NCI-H187 treated with DMSO at 0.1 percent for 48 hours (cell line): ENCODE measurements around the gene CAPN11.

Experiments used
- DNase-seq: peaks from one replicate; lab custom pipeline; 2025; lab: John Stamatoyannopoulos, UW

The CAPN11 gene

GRCh38 chr6:44156494-44157151 is 2.0 kb upstream of the CAPN11 start:
- no peak for DNase-seq

- no peak for DNase-seq
Measured at GRCh38 chr6:44157152-44157521, 1.5 kb upstream of the CAPN11 start.

- DNase-seq: no peak
Measured at GRCh38 chr6:44161997-44162338, 3.3 kb downstream of the CAPN11 start.

GRCh38 chr6:44162876-44163625 is 4.4 kb downstream of the CAPN11 start:
- no peak for DNase-seq

GRCh38 chr6:44166116-44166515 is 7.5 kb downstream of the CAPN11 start:
- DNase-seq: no peak

GRCh38 chr6:44166591-44167184 is 8.1 kb downstream of the CAPN11 start:
- DNase-seq: no peak

GRCh38 chr6:44167567-44167966 is 8.9 kb downstream of the CAPN11 start:
- no peak for DNase-seq

GRCh38 chr6:44169154-44169553 is 10.5 kb downstream of the CAPN11 start:
- DNase-seq: no peak

- DNase-seq: no peak
Measured at GRCh38 chr6:44169886-44170570, 11.4 kb downstream of the CAPN11 start.

- DNase-seq: no peak
Measured at GRCh38 chr6:44171899-44172546, 13.4 kb downstream of the CAPN11 start.

GRCh38 chr6:44172731-44173500 is 14.3 kb downstream of the CAPN11 start:
- DNase-seq: no peak

- no peak for DNase-seq
Measured at GRCh38 chr6:44176130-44176761, 17.6 kb downstream of the CAPN11 start.

- DNase-seq: no peak
Measured at GRCh38 chr6:44176762-44177509, 18.3 kb downstream of the CAPN11 start.

- no peak for DNase-seq
Measured at GRCh38 chr6:44177691-44178423, 19.2 kb downstream of the CAPN11 start.

GRCh38 chr6:44178424-44179071 is 19.9 kb downstream of the CAPN11 start:
- DNase-seq: no peak

- DNase-seq: no peak
Measured at GRCh38 chr6:44179072-44179536, 20.5 kb downstream of the CAPN11 start.

GRCh38 chr6:44179648-44180047 is 21.0 kb downstream of the CAPN11 start:
- no peak for DNase-seq

GRCh38 chr6:44180406-44180805 is 21.8 kb downstream of the CAPN11 start:
- no peak for DNase-seq

GRCh38 chr6:44180886-44181285 is 22.3 kb downstream of the CAPN11 start:
- no peak for DNase-seq
